OCI-LY3 (cell line): Measurements from ENCODE around the gene ZMYND8.

Experiments
- H2AFZ ChIP-seq: fragments of 200-600, 300-600 bp; shearing (Covaris generic); 2 replicates; pipeline ENCODE4 v1.6.0; 2014; ENCODE audit warnings: antibody characterized with exemption, low read depth, low read length
- H3K27ac ChIP-seq: fragments of 200-600, 300-600 bp; sonication (generic); 2 replicates; pipeline ENCODE4 v1.5.1; 2014; ENCODE audit warnings: mild to moderate bottlenecking, low read length, moderate library complexity, mixed read lengths
- H3K27me3 ChIP-seq: fragments of 200-600, 300-600 bp; sonication (generic); 2 replicates; pipeline ENCODE4 v1.6.1; 2014; ENCODE audit warnings: low read depth, low read length, mixed read lengths
- H3K36me3 ChIP-seq: fragments of 200-600, 300-600 bp; sonication (generic); replicated peaks from 2 replicates; pipeline ENCODE3; 2014; ENCODE audit warnings: low read depth, low read length, mixed read lengths
- H3K4me1 ChIP-seq: fragments of 300-600, 200-600 bp; sonication (generic); 2 replicates; pipeline ENCODE4 v1.6.1; 2014; ENCODE audit warnings: low read length, mixed read lengths
- H3K4me2 ChIP-seq: fragments of 200-600, 300-600 bp; sonication (generic); 2 replicates; pipeline ENCODE4 v1.6.1; 2014; ENCODE audit warnings: low read length, mixed read lengths
- H3K4me3 ChIP-seq: fragments of 300-600, 200-600 bp; sonication (generic); 2 replicates; pipeline ENCODE4 v1.5.1; 2014; ENCODE audit warnings: antibody characterized with exemption, mild to moderate bottlenecking, low read length, moderate library complexity
- H3K79me2 ChIP-seq: fragments of 300-600, 200-600 bp; shearing (Covaris generic); 2 replicates; pipeline ENCODE4 v1.6.1; 2014; ENCODE audit warnings: mild to moderate bottlenecking, low read length, mixed read lengths
- H3K9ac ChIP-seq: fragments of 300-600, 200-600 bp; shearing (Covaris generic); 2 replicates; pipeline ENCODE4 v1.6.0; 2014; ENCODE audit warnings: mild to moderate bottlenecking, low read length, moderate library complexity
- H3K9me3 ChIP-seq: fragments of 200-600, 300-600 bp; shearing (Covaris generic); 2 replicates; pipeline ENCODE4 v1.6.1; 2014; ENCODE audit warnings: low read length, mixed read lengths; ENCODE audit not compliant: insufficient read depth
- H4K20me1 ChIP-seq: fragments of 200-600, 300-600 bp; sonication (generic); 2 replicates; pipeline ENCODE4 v1.6.1; 2016; ENCODE audit warnings: low read length, mixed read lengths; ENCODE audit not compliant: insufficient read depth
- CTCF ChIP-seq: fragments of 200-600, 300-600 bp; sonication (generic); IDR thresholded peaks from 2 replicates; pipeline ENCODE4 v1.5.1; 2014; ENCODE audit warnings: antibody characterized with exemption, low read length, low read depth
- EZH2phosphoT487 ChIP-seq: fragments of 200-600 bp; shearing (Covaris generic); IDR thresholded peaks from 2 replicates; pipeline ENCODE4 v1.6.1; 2018; ENCODE audit warnings: antibody characterized with exemption, mixed run types, low read depth

ZMYND8 gene

GRCh38 chr20:47231382-47232039 is 125.0 kb downstream of the ZMYND8 start:
- Histone ChIP-seq H3K4me2 (no peak overlapping the region), H3K27ac (no peak overlapping the region), H3K4me1 (no peaks in the 10 kb centered on the region)

GRCh38 chr20:47230811-47231256 is 125.7 kb downstream of the ZMYND8 start:
- no peaks in the 10 kb centered on the region for H3K79me2 ChIP-seq
- no peaks in the 10 kb centered on the region for H4K20me1 ChIP-seq
- no peaks in the 10 kb centered on the region for H3K9me3 ChIP-seq
- no peak overlapping the region for H3K4me3 ChIP-seq
- H3K27ac ChIP-seq: no peak overlapping the region
- no peak overlapping the region for H3K4me2 ChIP-seq
- H3K4me1 ChIP-seq: no peaks in the 10 kb centered on the region
- H3K9ac ChIP-seq: no peak overlapping the region
- H2AFZ ChIP-seq: no peak overlapping the region
- H3K36me3 ChIP-seq: peaks cover 41% of the 10 kb centered on the region
- no peak for TF ChIP-seq CTCF
- TF ChIP-seq EZH2phosphoT487: no peak
- no peaks in the 10 kb centered on the region for H3K27me3 ChIP-seq

More at GRCh38 chr20:47231382-47232039, 125.0 kb downstream of the ZMYND8 start:
- H3K9ac ChIP-seq: no peak overlapping the region
- no peak overlapping the region for H3K4me3 ChIP-seq
- H2AFZ ChIP-seq: no peak overlapping the region
- TF ChIP-seq EZH2phosphoT487: no peak
- TF ChIP-seq CTCF: no peak
- no peaks in the 10 kb centered on the region for H3K9me3 ChIP-seq
- H4K20me1 ChIP-seq: no peaks in the 10 kb centered on the region
- peaks cover 41% of the 10 kb centered on the region for H3K36me3 ChIP-seq
- H3K27me3 ChIP-seq: no peaks in the 10 kb centered on the region
- H3K79me2 ChIP-seq: no peaks in the 10 kb centered on the region

GRCh38 chr20:47228654-47229053 is 127.8 kb downstream of the ZMYND8 start:
- H3K4me3 ChIP-seq: no peak overlapping the region
- TF ChIP-seq EZH2phosphoT487: no peak
- no peak for TF ChIP-seq CTCF
- H3K4me2 ChIP-seq: no peak overlapping the region
- no peaks in the 10 kb centered on the region for H3K4me1 ChIP-seq
- no peak overlapping the region for H2AFZ ChIP-seq
- peaks cover 39% of the 10 kb centered on the region for H3K36me3 ChIP-seq
- no peaks in the 10 kb centered on the region for H3K27me3 ChIP-seq
- no peaks in the 10 kb centered on the region for H4K20me1 ChIP-seq
- H3K79me2 ChIP-seq: no peaks in the 10 kb centered on the region
- no peak overlapping the region for H3K9ac ChIP-seq
- H3K27ac ChIP-seq: no peak overlapping the region
- no peaks in the 10 kb centered on the region for H3K9me3 ChIP-seq

- Histone ChIP-seq H3K4me2 (no peak overlapping the region), H3K27ac (no peak overlapping the region), H3K4me3 (no peak overlapping the region), H2AFZ (no peak overlapping the region), H3K27me3 (no peaks in the 10 kb centered on the region), H3K79me2 (no peaks in the 10 kb centered on the region), H4K20me1 (no peaks in the 10 kb centered on the region), H3K36me3 (peaks cover 43% of the 10 kb centered on the region), H3K9ac (no peak overlapping the region), H3K4me1 (no peaks in the 10 kb centered on the region), H3K9me3 (no peaks in the 10 kb centered on the region)
- TF ChIP-seq EZH2phosphoT487 (no peak), CTCF (no peak)
Measured at GRCh38 chr20:47227576-47227975, 128.9 kb downstream of the ZMYND8 start.
